HEK293 (cell line): ENCODE data around the gene FRG2C.
"Not testable (repeated sequence)": the region's sequence is repeated elsewhere in the genome, so short reads cannot be mapped to it uniquely, and the experiment has no call there.

Experiments
- CTCF ChIA-PET: fragments of 350-600 bp; formaldehyde crosslinking; extraction: SDS; loops from one replicate; lab custom pipeline; 2021; ENCODE audit warnings: antibody characterized with exemption; lab: Yijun Ruan, JAX
- POLR2A ChIA-PET: fragments of 300-600 bp; formaldehyde crosslinking; extraction: SDS; loops from one replicate; lab custom pipeline; 2020; ENCODE audit warnings: antibody characterized with exemption, inconsistent platforms; lab: Yijun Ruan, JAX
- H3K27ac ChIP-seq: fragments of 200-500 bp; sonication (Bioruptor generic); 2 replicates; pipeline ENCODE4 v1.5.1; 2014; ENCODE audit warnings: low read depth, low read length, control low read depth, inconsistent platforms; ENCODE audit errors: extremely low read depth
- H3K36me3 ChIP-seq, 2 experiments: fragments of 200-500 bp in 1 of 2; sonication (Bioruptor generic) in 1 of 2; 1 replicate in 1 of 2; 2 replicates in 1 of 2; pipeline ENCODE4 v1.5.1; 2014 to 2017; ENCODE audit warnings: inconsistent platforms in 2 of 2, low read length in 2 of 2; ENCODE audit not compliant: control insufficient read depth in 2 of 2, insufficient read depth in 1 of 2
- H3K4me1 ChIP-seq: fragments of 200-500 bp; sonication (Bioruptor generic); 2 replicates; pipeline ENCODE4 v1.5.1; 2014; ENCODE audit warnings: mild to moderate bottlenecking, low read length, inconsistent platforms; ENCODE audit not compliant: control insufficient read depth, insufficient read depth
- H3K4me3 ChIP-seq: 2 replicates; pipeline ENCODE4 v1.5.1; 2011; ENCODE audit warnings: low read depth, mild to moderate bottlenecking, control low read depth, low read length, moderate library complexity
- H3K9me3 ChIP-seq: fragments of 200-500 bp; sonication (Bioruptor generic); 2 replicates; pipeline ENCODE4 v1.5.1; 2014; ENCODE audit warnings: low read depth, low read length, inconsistent platforms; ENCODE audit not compliant: control insufficient read depth, insufficient read depth
- GLIS1 ChIP-seq: fragments of 450-650 bp; formaldehyde crosslinking; IDR thresholded peaks from 2 replicates; pipeline ENCODE4 v1.5.1; 2016; ENCODE audit warnings: missing biosample characterization, missing genetic modification characterization
- PATZ1 ChIP-seq: fragments of 450-650 bp; formaldehyde crosslinking; IDR thresholded peaks from 2 replicates; pipeline ENCODE4 v1.5.1; 2016; ENCODE audit warnings: missing biosample characterization, missing genetic modification characterization
- ZBTB11 ChIP-seq: fragments of 450-650 bp; formaldehyde crosslinking; conservative IDR thresholded peaks from 2 replicates; pipeline ENCODE4 v1.5.1; 2016; ENCODE audit warnings: low read depth, missing biosample characterization, missing genetic modification characterization
- ZBTB20 ChIP-seq: fragments of 450-650 bp; formaldehyde crosslinking; IDR thresholded peaks from 2 replicates; pipeline ENCODE4 v1.5.1; 2016; ENCODE audit warnings: missing biosample characterization, missing genetic modification characterization
- ZBTB26 ChIP-seq: fragments of 450-650 bp; formaldehyde crosslinking; optimal IDR thresholded peaks from 2 replicates; pipeline ENCODE3; 2016; ENCODE audit warnings: missing biosample characterization, mild to moderate bottlenecking, missing genetic modification characterization
- ZBTB8A ChIP-seq: fragments of 450-650 bp; formaldehyde crosslinking; IDR thresholded peaks from 2 replicates; pipeline ENCODE4 v1.5.1; 2016; ENCODE audit warnings: missing biosample characterization, missing genetic modification characterization
- ZNF202 ChIP-seq: fragments of 450-650 bp; formaldehyde crosslinking; IDR thresholded peaks from 2 replicates; pipeline ENCODE4 v1.5.1; 2016; ENCODE audit warnings: missing biosample characterization, missing genetic modification characterization, borderline replicate concordance
- ZNF335 ChIP-seq: fragments of 450-650 bp; formaldehyde crosslinking; conservative IDR thresholded peaks from 2 replicates; pipeline ENCODE4 v1.5.1; 2016; ENCODE audit warnings: missing biosample characterization, missing genetic modification characterization
- ZNF366 ChIP-seq: fragments of 450-650 bp; formaldehyde crosslinking; conservative IDR thresholded peaks from 2 replicates; pipeline ENCODE4 v1.5.1; 2016; ENCODE audit warnings: missing biosample characterization, missing genetic modification characterization
- ZNF518A ChIP-seq: fragments of 450-650 bp; formaldehyde crosslinking; conservative IDR thresholded peaks from 2 replicates; pipeline ENCODE4 v1.5.1; 2016; ENCODE audit warnings: low read depth, missing biosample characterization, missing genetic modification characterization
- ZNF596 ChIP-seq: fragments of 450-650 bp; IDR thresholded peaks from 2 replicates; pipeline ENCODE4 v1.5.0; 2018; ENCODE audit warnings: missing biosample characterization, mild to moderate bottlenecking, missing genetic modification characterization, moderate library complexity

The FRG2C gene

GRCh38 chr3:75671287-75672139 is 7.4 kb downstream of the FRG2C start:
- H3K27ac ChIP-seq, POLR2A ChIA-PET, H3K9me3 ChIP-seq, H3K4me3 ChIP-seq, H3K36me3 ChIP-seq, H3K4me1 ChIP-seq, CTCF ChIA-PET: not testable (repeated sequence)
- TF ChIP-seq ZNF202 (tag by site-specific recombination) (0 out of 2 replicates have a peak, but pooled peaks have one; percentile 29), ZNF596 (tag by site-specific recombination) (peak; percentile 82), ZNF366 (0 out of 2 replicates have a peak, but pooled peaks have one; percentile 34)

- CTCF ChIA-PET, POLR2A ChIA-PET, H3K9me3 ChIP-seq, H3K27ac ChIP-seq, H3K36me3 ChIP-seq, H3K4me1 ChIP-seq: not testable (repeated sequence)
- TF ChIP-seq ZBTB11 (peak; percentile 63; the same call in 1 of the 2 replicates), ZNF518A (tag by site-specific recombination) (peak; percentile 41; the same call in 1 of the 2 replicates), GLIS1 (tag by site-specific recombination) (peak; percentile 61; the same call in 1 of the 2 replicates), PATZ1 (0 out of 2 replicates have a peak, but pooled peaks have one; percentile 16), ZBTB8A (peak; percentile 48), ZBTB26 (tag by site-specific recombination) (peak; percentile 37), ZNF335 (tag by site-specific recombination) (peak; percentile 31), ZBTB20 (tag by site-specific recombination) (0 out of 2 replicates have a peak, but pooled peaks have one; percentile 40)
- H3K4me3 ChIP-seq, result peak overlapping the region; percentile 3
Measured at GRCh38 chr3:75672140-75672775, 8.1 kb downstream of the FRG2C start.

- H3K4me3 ChIP-seq, H3K9me3 ChIP-seq, H3K27ac ChIP-seq, H3K4me1 ChIP-seq, H3K36me3 ChIP-seq, CTCF ChIA-PET, POLR2A ChIA-PET: not testable (repeated sequence)
Measured at GRCh38 chr3:75683965-75684364, 19.8 kb downstream of the FRG2C start.
